ENCODE measurements around the gene TPBGL. TPM values are rescaled to one million over a fixed set of nuclear protein-coding genes. Genes with fewer than 3 reads are reported as not detected.

The TPBGL gene
- total RNA-seq, 4 donors from 2014 or later, result 0.40 to 3.7 TPM; not detected in 2

DNA sequence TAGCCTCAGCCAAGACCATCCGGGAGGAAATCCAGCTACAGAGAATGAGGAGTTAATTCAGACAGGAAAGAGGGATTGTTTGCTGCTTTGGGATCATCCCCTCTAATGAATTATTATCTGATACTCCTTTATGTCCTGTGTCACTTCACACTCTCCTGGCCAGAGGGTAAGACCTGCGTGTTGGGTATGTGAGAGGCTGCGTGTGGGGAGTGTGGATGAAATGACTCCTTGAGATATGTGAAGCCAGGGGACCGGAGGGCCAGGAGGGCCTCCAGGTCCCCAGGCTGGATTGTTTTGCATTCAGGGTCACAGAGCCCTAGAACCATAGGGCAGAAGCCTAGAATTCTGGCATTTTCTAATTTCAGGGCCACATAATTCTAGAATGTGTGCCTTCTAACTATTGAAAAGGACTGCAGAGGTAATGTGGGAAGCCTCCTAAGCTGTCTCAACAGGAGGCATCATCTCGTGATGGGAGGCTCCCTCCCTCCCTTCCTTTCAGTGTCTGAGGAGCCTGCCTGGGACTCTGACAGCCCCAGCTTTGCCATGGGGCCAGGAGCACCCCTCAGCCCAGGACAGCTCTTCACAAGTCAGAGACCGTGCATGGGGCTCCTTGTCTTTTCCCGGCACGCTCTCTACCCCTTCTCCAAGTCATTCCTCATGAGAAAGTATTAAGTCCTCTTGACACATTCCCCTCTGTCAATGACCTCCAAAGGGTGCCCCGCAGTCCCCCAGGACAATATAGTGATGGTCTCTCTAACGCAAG, 3.7 kb downstream of the TPBGL start:
- in situ Hi-C loops (cut with MboI; ENCODE audit: low pct_ligation_motif_present in 1 of 4, low pct_unique_long_range_greater_than_20kb in 1 of 4, low sequenced_read_pairs in 3 of 4) (loop anchor here (10.0 to 25.0 kb wide), 4 partner anchors 99 to 307 kb away; partner anchors contain the start of genes SPCS2 (in 3 of the 4) and XRRA1 (in 3 of the 4)), intact Hi-C loops (cut with DNase I; ENCODE audit: low total_unique reads) (no loop called here)
- TF ChIP-seq POLR2AphosphoS5 (IDR thresholded peaks at IDR 0.05) (no peak), POLR2A (IDR thresholded peaks at IDR 0.05) (no peak), EP300 (IDR thresholded peaks at IDR 0.05; ENCODE audit: low read depth) (no peak)
- TF ChIP-seq, protein P1, sequence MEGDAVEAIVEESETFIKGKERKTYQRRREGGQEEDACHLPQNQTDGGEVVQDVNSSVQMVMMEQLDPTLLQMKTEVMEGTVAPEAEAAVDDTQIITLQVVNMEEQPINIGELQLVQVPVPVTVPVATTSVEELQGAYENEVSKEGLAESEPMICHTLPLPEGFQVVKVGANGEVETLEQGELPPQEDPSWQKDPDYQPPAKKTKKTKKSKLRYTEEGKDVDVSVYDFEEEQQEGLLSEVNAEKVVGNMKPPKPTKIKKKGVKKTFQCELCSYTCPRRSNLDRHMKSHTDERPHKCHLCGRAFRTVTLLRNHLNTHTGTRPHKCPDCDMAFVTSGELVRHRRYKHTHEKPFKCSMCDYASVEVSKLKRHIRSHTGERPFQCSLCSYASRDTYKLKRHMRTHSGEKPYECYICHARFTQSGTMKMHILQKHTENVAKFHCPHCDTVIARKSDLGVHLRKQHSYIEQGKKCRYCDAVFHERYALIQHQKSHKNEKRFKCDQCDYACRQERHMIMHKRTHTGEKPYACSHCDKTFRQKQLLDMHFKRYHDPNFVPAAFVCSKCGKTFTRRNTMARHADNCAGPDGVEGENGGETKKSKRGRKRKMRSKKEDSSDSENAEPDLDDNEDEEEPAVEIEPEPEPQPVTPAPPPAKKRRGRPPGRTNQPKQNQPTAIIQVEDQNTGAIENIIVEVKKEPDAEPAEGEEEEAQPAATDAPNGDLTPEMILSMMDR (IDR thresholded peaks at IDR 0.05), result no peak
- no peak for DNase-seq
- Histone ChIP-seq H3K4me1 (peaks cover 0 to 20% (median 11%) of the 10 kb centered on the region in 4 donors), H3K4me3 (no peak overlapping the region), H3K27me3 (peaks cover 48% of the 10 kb centered on the region), H3K9me3 (no peaks in the 10 kb centered on the region), H3K36me3 (no peaks in the 10 kb centered on the region), H3K27ac (no peak overlapping the region)
- 86 to 100% methylated on average over 1 to 10 of the region's 10 CpGs for WGBS, 2 donors (ENCODE audit: low coverage in 1 of 2)

DNA sequence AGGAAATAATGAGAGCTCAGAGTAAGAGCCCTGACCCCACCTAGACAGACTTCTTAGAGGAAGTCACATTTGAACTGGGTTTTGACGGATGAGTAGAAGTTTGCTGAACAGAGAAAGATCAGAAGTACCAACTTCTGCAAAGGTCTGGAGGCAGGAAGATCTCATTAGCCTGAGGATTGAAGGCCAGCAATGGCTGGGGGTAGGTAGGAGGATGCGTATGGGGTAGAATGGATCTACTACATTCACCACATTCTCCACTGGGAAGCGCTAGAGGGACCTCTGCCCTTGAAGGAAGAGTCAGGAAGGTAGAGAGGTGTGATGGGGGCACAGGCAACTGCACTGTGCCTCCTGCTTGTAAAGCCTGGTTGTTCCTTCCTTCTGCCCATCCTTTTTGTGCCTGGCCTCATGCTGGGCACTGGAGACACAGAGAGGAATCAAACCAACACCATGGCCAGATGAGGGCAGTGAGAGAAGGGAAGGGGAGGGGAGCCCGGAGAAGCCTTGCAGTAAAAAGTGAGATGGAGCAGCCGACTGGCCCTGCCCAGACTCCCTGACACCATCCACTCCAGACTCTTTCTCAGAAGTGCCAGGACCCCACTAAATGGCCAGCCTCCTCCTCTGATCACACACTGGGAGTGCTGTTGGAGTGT, 4.9 kb downstream of the TPBGL start:
- in situ Hi-C loops (cut with MboI; ENCODE audit: low pct_ligation_motif_present in 1 of 4, low pct_unique_long_range_greater_than_20kb in 1 of 4, low sequenced_read_pairs in 3 of 4), result loop anchor here (5.0 to 25.0 kb wide), 5 partner anchors 101 to 308 kb away; partner anchors contain the start of genes SPCS2 (in 3 of the 4) and XRRA1 (in 3 of the 4)
- Histone ChIP-seq H3K4me1 (peaks cover 0 to 15% (median 8%) of the 10 kb centered on the region in 4 donors), H3K27ac (no peak overlapping the region), H3K4me3 (no peak overlapping the region), H3K36me3 (no peaks in the 10 kb centered on the region), H3K9me3 (no peaks in the 10 kb centered on the region), H3K27me3 (peaks cover 36% of the 10 kb centered on the region)
- no peak for DNase-seq
- intact Hi-C loops (cut with DNase I; ENCODE audit: low total_unique reads), result loop anchor here (5.0 kb wide), 3 partner anchors 103 to 313 kb away; no protein-coding TSS in a partner anchor
- TF ChIP-seq POLR2A (IDR thresholded peaks at IDR 0.05) (no peak), POLR2AphosphoS5 (IDR thresholded peaks at IDR 0.05) (no peak), EP300 (IDR thresholded peaks at IDR 0.05; ENCODE audit: low read depth) (no peak)
- TF ChIP-seq, protein P1 (IDR thresholded peaks at IDR 0.05), result no peak
- WGBS, 2 donors (ENCODE audit: low coverage in 1 of 2), result 19 to 70% methylated on average over 2 to 5 of the region's 5 CpGs

DNA sequence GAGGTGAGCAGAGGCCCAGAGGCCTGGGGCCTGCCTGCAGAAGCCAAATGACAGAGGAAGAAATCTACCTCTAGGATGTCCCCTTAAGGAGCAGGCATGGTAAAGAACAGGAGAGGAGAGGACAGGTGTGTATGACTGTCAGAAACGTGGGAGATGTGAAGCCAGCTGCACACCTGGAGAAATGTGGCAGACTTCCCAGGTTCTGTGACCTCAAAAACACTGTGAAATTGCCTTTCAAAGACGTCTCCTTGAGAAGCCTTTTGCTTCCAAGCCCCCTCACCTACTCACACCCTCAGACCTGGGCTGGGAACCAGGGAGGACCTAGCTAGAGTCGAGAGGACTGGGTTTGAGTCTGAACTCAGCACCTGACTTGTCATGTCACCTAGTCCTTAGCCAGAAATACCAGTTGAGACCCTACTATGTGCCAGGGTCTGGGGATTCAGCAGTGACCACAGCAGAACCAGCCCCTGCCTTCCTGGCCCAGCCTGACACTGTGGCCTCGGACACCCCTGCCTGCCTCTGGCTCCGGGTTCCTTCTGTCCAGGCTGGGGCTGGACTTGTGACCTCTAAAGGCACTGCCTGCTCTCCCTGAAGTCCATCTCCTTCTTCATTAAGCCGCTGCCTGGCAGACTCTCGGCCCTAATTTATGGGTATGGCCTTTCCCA, 5.6 kb downstream of the TPBGL start:
- Histone ChIP-seq H3K4me3 (no peak overlapping the region), H3K4me1 (peaks cover 0 to 8% (median 3%) of the 10 kb centered on the region in 4 donors), H3K9me3 (no peaks in the 10 kb centered on the region), H3K27me3 (peaks cover 29% of the 10 kb centered on the region), H3K36me3 (no peaks in the 10 kb centered on the region), H3K27ac (no peak overlapping the region)
- no peak for DNase-seq
- WGBS, 2 donors (ENCODE audit: low coverage in 1 of 2), result 43% methylated on average over 7 of the region's 7 CpGs; no CpG with 5 or more reads in 1 of the 2 donors
- no peak for TF ChIP-seq POLR2A (IDR thresholded peaks at IDR 0.05)
- TF ChIP-seq, protein P1 (IDR thresholded peaks at IDR 0.05), result no peak
- TF ChIP-seq POLR2AphosphoS5 (IDR thresholded peaks at IDR 0.05), result no peak
- TF ChIP-seq EP300 (IDR thresholded peaks at IDR 0.05; ENCODE audit: low read depth), result no peak
- in situ Hi-C loops (cut with MboI; ENCODE audit: low pct_ligation_motif_present in 1 of 4, low pct_unique_long_range_greater_than_20kb in 1 of 4, low sequenced_read_pairs in 3 of 4) (loop anchor here (5.0 to 25.0 kb wide), 5 partner anchors 101 to 309 kb away; partner anchors contain the start of genes SPCS2 (in 3 of the 4) and XRRA1 (in 3 of the 4)), intact Hi-C loops (cut with DNase I; ENCODE audit: low total_unique reads) (loop anchor here (5.0 kb wide), 3 partner anchors 104 to 314 kb away; no protein-coding TSS in a partner anchor)
